ENCODE data around the gene CFHR5.
"Not testable (repeated sequence)": the region's sequence is repeated elsewhere in the genome, so short reads cannot be mapped to it uniquely, and the experiment has no call there.

CFHR5 gene

DNA sequence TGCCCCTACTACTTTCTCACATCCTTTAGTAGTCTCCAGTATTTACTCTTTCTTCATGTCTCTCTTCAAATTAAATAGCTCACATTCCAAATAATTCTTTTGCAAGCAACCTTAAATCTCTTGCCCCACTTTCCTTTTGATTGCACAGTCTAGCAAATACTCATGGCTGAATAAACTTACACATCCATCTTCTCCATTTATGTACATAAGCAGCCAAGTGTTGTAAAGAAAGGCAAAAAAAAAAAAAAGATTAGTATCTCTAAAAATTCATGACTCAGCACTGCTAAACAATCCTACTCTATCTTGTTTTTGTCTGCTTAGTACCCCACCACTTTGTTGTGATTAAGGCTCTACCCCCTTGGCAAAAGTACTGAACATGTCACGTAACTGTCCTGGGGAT lies 47.1 kb downstream of the CFHR5 start:
- DNase-seq, result no peak

DNA sequence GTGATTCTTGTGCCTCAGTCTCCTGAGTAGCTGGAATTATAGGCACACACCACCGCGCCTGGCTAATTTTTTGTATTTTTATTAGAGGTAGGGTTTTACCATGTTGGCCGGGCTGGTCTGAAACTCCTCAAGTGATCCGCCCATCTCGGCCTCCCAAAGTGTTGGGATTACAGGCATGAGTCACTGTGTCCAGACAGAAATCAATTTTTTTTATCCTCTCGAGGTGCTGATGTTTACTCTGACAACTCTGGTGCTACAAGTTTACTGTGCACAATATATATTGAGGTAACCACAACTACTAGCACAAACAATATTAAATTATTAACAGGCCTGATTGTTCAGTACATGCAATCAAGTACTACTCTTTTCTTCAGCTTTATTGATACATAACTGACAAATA lies 50.0 kb downstream of the CFHR5 start:
- no peak for DNase-seq

DNA sequence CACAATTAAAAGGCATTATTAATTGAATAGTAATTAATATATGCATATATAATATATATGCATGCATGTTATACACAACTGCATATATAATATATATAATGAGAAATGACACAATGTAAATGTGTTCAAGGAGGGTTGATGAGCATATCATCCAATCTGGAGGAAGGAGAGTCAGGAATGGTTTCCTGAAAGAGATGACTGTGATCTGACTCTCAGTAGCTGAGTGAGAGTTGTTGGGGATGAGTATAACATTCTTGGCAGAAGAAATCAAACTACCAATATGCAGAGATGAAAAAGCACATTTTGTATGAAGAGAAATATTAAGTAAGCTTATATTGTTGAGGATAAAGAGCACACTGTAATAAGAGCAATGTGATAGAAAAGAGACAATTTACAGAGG lies 52.4 kb downstream of the CFHR5 start:
- no peak for DNase-seq

DNA sequence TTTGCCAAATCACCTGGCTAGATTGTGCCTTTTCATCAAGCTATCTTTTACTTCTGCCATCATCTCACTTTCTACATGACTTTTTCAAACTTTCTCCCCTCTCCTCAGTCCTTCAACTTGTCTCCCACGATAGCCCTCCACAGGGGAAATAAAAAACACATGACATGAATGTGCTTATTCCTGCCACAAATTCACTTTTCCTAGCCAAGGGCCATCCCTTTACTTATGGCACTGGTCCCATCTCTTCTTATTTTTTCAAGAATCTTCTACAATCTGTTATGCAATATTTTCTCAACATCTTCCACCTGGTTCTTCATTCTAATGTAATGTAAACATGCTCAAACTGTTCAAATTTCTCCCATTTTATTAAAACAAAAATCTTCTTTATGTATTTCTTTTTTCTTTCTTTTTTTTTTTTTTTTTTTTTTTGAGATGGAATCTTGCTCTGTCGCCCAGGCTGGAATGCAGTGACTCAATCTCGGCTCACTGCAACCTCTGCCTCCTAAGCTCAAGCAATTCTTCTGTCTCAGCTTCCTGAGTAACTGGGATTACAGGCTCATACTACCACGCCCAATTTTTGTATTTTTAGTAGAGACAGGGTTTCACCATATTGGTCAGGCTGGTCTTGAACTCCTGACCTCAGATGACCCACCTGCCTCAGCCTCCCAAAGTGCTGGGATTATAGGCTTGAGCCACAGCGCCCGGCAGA lies 57.4 kb downstream of the CFHR5 start:
- DNase-seq, result not testable (repeated sequence)

DNA sequence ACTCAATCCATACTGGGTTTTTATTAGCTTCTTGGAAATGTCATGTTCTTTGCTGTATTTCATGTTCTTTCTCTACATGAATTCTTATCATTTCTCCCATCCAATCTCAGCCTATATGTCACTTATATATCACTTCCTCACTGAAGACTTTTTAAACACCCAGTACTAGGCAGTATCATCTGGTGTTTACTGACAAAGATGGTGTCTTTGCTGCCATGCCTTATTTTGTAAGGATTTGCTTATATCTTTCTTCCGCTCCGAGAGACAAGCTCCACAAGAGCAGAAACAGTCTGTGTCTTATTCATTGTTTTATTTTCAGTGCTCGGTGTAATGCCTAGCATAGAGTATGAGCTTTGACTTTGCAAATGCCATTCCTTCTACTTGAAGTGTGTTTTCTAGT lies 59.5 kb downstream of the CFHR5 start:
- DNase-seq, result no peak

DNA sequence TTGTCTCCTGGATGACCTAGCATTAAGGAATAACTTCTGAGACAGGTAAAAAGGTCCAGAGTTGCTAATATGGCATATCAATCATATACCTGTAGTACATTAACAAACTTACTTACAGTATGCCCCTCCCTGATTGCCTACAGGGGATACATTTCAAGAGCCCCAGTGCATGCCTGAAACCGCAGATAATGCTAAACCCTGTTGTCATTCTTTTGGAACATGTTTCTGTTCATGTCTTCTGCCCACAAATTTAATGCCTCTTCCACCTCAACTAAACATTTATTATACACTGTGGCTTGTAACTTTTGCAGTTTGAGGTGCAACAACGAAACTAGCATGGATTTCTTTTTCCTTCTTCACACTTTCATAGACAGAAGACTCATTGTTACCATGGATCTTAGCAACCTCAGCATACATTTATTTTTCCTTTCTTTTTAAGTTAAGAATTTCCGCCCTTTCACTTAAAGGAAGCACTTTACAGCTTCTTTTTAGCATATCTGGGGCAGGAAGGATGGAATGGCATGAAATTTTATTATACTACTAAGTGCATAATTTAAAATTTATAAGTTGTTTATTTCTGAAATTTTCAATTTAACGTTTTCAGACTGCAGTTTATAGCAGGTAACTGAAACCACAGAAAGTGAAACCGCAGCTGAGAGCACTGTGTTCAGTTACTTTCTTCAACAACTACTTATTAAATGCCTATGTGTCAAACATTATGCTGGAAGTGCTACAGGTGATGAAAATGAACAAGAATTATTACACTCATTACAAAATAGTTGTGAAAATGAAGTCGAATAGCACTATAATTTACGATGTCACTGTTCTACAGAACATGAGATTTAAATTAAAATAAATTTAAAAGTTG lies 64.4 kb downstream of the CFHR5 start:
- no peak for DNase-seq

DNA sequence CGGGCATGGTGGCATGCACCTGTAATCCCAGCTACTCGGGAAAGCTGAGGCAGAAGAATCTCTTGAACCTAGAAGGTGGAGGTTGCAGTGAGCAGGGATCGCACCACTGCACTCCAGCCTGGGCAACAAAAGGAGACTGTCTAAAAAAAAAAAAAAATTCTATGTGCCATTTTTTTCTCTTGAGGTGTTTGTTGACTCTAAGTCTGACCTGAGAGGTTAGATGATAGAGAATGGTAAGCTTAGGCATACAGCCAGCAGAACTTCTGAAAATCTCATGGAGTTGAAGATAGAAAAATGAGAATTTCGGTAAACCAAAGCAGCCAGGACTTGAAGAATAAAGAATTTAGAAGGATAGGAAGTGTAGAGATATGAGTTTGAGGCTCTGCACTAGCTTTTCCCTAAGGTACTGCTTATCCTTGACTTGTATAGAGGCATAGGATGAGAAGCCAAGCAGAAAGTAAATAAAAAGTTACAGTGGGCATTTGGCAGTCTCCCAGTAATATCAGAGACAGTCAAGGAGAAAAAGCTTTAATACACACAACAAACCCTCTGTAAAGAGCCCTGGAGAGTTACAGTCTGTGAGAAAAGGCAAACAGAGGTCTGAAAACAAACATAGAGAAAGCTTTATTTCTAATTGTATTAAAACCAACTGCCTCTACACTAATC lies 65.5 kb downstream of the CFHR5 start:
- DNase-seq, result no peak

DNA sequence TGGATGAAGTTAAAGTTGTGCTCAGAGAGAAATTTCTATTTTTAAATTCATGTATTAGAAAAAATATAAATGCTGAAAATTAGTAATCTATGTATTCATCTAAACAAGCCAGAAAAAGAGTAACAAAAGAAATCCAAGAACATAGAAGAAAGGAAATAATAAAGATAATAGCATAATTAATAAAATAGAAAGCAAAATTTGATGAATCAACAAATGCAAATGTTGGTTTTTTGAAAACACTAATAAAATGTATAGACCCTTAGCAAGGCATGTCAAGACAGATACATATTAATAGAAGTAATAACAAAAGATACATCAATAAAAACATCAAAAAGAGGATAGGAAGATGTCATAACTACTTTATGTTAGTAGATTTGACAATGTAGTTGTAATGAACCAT lies 71.7 kb downstream of the CFHR5 start:
- no peak for DNase-seq
